GM19351 (cell line): ENCODE data around the gene CD247.

Experiments
- ATAC-seq: cut with Tn5 transposase; IDR thresholded peaks from one replicate; pipeline ENCODE4 v1.9.1; 2021; ENCODE audit warnings: mild to moderate bottlenecking, moderate library complexity; ENCODE audit not compliant: unreplicated experiment

CD247 gene

DNA sequence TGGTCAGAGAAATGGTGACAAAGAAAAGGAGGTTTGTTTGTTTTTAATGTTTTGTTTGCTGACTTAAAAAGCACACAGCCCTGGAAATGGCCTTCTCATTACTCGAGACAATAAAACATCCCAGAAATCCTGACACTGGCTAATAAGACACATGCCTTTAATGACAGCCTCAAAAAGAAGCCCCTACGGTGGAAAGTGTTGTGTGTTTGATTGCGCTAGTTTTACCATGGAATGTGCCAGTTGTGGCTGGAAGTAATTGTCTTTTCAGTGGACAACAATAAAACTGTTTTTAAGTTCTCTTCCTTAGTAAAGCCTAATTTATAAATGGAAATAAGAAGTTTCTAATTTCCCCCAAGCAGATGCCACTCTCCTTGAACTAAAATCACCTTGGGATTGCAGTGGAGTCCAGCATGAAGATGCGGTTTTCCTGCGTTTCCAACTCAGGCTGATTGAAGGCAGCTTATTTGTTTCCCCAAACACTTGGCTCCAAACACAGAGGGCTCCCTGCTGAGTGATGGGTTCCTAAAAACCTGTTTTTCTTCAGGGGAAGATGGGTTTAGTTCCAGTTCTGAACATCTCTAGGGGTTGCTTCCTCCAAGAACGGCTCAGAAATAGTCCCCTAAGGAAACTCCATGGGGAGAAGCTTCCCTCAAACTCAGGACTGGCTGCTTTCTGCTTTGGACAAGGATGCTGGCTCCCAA lies 54.3 kb downstream of the CD247 start:
- ATAC-seq = no peak

DNA sequence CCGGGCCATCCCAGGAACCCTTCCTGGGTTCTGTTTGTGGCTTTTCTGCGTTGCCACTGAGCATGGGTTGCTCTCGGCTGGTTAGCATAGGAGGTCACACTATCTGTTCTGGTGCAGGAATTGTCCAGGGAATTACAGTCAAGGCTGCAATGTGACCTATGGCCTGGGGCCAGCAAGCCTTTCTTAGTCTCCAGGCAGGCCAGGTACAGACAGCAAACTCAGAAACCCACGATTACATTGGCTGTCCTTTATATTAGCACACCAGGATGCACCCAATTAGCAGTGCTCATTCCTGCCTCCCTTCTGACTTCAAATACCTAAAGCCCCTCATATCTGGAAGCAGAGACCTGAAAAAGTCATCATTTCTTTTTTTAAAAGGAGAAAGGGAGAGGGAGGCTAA lies 55.2 kb downstream of the CD247 start:
- no peak for ATAC-seq

GRCh38 chr1:167462341-167462740 lies 56.0 kb downstream of the CD247 start:
- no peak for ATAC-seq

- ATAC-seq = no peak
Measured at GRCh38 chr1:167460836-167461235, 57.5 kb downstream of the CD247 start.

GRCh38 chr1:167457936-167458584 lies 60.3 kb downstream of the CD247 start:
- no peak for ATAC-seq

- no peak for ATAC-seq
Measured at GRCh38 chr1:167456926-167457325, 61.4 kb downstream of the CD247 start.

DNA sequence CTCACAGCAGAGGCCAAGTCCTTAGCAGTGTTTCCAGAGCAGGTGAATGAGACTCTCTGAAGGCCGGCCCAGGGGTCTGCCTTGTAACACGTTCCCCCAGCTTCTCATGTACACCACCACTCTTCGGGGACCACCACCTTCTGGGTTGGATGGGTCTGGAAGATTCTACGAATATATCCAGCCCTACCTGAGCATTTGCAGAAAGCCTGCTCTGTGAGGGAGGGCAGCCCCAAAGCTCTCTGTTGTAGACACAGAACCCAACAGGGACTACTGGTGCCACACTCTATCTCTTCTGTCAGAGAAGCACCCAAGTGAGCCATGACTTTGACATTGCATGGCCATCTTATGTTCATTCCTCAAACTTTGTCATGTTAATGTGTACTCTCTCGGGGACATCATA lies 61.8 kb downstream of the CD247 start:
- ATAC-seq = no peak

- ATAC-seq = peak; percentile 31
Measured at GRCh38 chr1:167455786-167456446, 62.4 kb downstream of the CD247 start.

DNA sequence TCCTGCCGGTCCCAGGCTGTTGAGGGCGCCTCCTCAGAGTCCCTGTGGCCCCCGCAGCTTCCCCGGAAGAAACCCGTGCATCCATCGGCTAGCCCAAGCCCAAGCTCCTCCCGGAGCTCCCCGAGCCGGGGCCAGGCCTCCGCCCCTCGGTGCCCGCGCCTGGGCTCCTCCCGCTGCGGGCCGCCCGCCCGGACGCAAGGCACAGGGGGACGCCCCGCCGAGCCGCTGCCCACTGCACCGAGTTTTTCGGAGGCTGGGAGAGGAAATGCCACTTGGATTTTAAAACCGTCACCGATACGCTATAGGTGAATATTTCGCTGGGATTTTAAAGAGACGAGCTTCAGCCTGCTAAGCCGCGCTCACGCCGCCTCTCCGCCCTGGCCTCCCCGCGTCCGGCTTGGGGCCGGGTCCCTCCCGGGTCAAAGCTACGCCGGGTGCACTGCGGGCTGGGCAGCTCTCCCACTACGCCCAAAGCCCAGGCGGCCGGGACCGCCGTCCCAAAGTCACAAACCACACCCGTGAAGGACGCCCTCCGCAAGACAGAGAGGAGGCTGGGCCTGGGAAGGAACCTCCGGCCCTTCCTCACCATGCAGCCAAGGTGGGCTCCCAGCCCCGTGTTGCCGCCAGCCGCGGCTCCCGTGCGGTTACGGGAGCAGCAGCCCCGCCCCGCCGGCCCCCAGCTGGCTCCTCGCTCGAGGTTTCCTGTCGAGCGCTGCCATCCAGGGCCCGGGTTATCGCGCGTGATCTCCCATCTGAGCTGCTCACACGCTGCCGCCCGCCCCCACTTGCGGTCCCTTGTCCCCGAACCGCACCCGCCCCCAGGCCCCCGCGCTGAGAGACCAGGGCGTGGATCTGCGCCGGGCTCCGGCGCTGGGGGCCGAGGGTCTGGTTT lies 63.2 kb downstream of the CD247 start:
- peak; percentile 60 for ATAC-seq

GRCh38 chr1:167454304-167454893 lies 63.9 kb downstream of the CD247 start:
- no peak for ATAC-seq

DNA sequence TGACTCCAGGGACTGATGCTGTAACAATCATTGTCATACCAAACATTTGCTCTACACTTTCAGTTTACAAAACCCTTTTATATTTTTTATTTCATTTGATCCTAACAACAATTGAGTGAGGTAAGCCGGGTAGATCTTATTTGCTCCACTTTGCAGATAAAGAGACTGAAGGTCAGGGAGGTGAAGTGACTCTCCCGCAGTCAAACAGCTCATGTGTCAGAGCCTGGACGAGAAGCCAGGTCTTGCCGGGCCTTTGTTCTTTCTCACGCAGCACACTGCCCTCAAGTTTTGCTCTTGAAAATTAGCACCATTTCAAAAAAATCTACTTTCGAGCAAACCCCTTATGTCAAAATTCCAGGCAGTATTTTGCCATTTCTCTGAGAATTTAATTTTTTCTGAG lies 65.2 kb downstream of the CD247 start:
- ATAC-seq = no peak

DNA sequence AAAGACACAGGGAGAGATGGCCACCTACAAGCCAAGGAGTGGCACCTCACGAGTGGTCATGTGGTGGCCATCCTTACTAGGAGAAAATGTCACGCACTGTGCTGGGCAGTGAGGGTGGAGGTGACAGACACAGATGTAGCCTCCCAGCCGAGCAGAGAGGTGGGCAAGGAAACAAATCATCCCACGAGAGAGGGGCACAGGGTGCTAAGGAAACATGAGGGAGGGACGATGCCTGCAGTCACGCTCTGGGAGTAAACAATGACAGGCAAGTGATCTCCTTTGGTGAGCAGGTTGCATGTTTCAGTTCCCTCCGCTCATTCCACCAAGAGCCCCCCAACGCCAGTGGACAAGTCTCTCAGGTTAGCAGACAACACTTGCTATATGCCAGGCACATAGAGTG lies 65.8 kb downstream of the CD247 start:
- no peak for ATAC-seq

DNA sequence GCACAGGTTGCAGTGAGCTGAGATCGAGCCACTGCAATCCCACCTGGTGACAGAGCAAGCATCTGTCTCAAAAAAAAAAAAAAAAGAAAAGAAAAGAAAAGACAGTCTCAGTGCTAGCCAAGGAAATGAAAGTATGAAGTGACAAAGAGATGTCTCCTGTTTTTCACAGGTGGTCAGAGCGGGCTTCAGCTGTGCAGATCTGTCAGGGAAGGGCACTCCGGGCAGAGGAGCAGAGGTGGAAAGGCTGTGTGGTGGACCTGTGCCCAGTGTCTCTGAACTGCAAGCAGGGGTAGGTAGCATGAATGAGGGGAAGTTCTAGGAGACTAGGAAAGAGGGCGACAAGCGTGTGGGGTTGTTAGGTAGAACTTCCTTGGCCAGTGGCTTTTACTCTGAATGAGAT lies 67.5 kb downstream of the CD247 start:
- no peak for ATAC-seq

- peak; percentile 87 for ATAC-seq
Measured at GRCh38 chr1:167447521-167448136, 70.7 kb downstream of the CD247 start.

DNA sequence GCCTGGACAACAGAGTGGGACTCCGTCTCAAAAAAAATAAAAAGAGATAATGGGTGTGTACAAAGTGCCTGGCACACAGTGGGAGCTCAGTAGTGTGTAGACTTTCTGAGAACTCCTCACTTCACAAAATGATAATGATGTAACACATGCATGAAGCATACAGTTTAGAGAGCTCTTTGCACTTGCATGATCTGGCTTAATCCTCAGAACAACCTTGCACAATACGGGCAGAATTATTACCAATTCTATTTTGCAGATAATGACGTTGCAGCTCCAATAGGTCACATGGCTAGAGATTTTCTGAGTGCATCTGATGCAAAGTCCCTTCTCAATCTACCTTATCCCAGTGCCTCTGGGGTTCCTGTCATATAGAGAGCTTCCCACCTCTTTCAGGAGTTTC lies 71.4 kb downstream of the CD247 start:
- no peak for ATAC-seq

GRCh38 chr1:167443757-167444156 lies 74.6 kb downstream of the CD247 start:
- no peak for ATAC-seq

DNA sequence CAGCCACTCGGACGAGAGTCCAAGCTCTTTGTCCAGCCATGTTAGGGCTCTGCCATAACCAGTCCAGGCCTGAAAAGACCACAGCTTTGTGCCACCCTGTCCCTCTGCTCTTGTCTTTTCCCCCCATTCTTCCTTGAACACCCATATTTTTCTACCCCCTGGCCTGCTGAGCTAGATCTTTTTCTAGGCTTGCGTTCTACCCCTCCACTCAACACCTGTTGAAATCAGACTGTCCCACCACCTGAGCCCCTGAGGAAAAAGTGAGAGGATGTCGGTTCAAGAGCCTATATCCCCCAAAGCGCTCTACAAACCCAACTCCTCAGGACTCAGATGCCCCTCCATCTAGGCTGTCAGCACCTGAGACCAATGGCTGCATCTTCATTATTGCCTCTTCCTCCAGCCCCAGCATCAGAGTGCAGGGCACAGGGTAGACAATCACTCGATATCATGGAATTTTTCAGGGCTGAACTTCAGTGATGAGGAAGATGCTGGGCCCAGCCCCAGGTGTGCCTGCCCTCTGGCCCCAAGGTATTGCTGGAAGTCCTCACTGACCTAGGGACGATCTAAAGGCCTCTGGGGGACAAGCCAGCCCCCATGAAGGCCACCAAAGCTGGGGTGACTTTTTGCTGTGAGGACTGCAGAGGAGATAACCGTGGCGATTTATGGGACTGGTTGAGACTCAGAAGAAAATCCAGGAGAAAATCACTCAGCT lies 75.3 kb downstream of the CD247 start:
- ATAC-seq = no peak

- peak; percentile 94 for ATAC-seq
Measured at GRCh38 chr1:167442142-167442848, 76.0 kb downstream of the CD247 start.

DNA sequence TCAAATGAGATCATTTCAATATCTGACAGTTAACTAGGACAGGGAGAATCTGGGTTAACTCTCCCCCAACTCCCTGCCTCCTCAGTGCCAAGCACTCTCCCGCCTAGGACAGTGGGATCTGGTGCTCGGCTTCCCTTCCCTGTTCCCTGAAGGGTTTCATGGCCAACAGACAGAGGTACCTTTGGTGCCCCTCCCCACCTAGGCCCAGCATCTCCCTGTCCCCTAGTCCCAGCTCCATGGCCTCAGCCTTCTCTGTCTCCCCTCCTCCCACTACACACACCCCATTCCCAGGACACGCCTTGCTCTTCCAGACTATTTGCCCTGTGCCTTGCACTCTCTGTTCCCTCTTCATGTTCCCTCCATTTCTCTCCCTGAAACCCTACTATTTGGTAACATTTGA lies 77.1 kb downstream of the CD247 start:
- no peak for ATAC-seq
